ENCODE measurements around the gene TNKS1BP1.
"Not testable (repeated sequence)": the region's sequence is repeated elsewhere in the genome, so short reads cannot be mapped to it uniquely, and the experiment has no call there.

The TNKS1BP1 gene

GRCh38 chr11:57310630-57311086, 14.1 kb downstream of the TNKS1BP1 start:
- no peak for DNase-seq

DNA sequence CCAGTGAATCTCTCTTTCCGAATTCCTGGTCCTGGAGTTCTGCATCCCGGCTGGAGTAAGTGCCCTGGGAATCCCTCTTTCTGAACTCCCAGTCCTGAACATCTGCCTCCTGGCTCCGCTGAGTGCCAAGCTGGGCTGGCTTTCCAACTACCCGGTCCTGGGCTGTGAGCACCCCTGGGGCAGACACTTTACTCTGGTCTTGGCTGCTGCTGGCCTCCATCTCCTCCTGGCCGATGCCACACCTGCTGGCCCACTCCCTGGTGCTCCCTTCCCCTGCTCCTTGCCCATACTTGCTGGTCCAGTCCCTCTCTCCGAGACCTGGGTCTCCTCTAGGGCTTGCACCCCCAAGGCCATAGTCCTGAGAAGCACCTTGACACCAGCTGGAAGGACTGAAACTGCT, 14.7 kb downstream of the TNKS1BP1 start:
- DNase-seq = no peak

DNA sequence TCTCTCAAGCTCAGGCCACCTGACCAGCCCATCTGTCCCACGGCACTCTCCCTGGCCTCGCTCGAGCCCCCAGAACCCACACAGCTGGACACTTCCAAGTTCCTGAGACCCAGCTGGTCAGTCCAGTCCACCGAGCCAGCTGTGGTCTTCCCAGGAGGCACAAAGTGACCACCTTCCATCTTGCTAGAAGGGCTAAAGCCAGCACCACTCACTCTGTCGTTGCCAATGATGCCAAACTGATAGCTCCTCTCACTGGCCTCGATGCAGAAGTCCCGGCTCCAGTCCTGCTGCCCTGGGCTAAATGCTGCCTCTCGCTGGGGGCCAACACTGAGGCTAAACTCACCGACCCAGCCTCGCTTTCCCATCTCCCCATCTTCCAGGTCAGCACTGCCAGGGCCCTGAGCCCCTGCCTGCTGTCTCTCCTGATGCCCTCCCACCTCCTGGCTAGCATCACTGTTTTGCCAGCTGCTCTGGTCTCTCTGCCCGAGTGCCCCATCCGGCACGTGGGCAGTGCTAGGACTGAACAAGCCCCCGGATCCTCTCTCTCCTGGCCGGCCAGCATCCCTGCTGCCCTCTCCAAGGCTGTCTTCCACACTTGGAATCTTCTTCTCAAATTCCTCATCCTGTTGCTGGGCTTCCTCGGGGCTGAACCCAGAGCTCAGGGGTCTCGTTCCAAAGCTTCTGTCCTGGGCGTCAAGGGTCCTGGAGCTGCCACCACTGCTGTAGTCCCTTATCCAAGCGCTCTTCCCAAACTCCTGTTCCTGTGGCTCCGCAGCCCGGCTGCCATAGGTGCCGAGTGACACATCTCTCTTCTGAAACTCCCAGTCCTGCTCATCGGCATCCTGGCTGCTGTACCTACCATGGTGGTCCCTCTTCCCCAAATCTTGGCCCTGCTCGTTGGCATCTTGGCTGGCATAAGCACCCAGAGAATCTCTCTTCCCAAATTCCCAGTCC, 15.4 kb downstream of the TNKS1BP1 start:
- DNase-seq = no peak

GRCh38 chr11:57308426-57309060, 16.2 kb downstream of the TNKS1BP1 start:
- no peak for DNase-seq

GRCh38 chr11:57307666-57308270, 17.0 kb downstream of the TNKS1BP1 start:
- no peak for DNase-seq

DNA sequence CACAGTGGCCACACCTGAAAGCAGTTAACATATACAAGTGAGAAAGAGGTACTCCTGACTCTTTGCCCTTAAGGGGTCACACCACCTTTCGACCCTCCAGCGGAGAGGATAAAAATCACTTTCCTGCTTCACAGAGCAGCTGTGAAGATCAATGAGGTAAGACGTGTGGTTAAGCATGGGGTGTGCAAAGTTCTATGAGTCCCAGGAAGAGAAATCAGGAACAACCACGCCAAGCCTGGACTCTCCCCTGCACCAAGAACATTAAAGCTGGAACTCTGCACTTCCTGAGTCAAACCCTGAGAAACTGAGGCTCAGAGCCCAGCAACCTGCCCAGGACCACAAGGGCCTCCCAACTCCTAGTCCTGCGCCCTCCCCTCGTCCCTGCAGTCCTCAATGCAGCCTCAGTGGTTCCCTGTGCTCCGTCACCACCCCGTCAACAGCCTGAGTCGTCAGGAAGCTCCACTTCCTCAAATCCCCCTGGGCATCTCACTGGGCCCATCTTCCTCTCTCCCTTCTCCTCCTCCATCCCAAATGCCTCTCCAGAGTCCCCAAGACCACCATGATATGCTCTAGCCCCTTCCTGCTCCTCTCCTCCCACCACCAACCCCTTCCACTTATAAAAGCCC, 17.7 kb downstream of the TNKS1BP1 start:
- no peak for DNase-seq

- no peak for DNase-seq
These were observed 18.4 kb downstream of the TNKS1BP1 start for GRCh38 chr11:57306161-57306876.

- DNase-seq = no peak
These were observed 19.2 kb downstream of the TNKS1BP1 start for GRCh38 chr11:57305523-57305922.

- DNase-seq = no peak
These were observed 20.7 kb downstream of the TNKS1BP1 start for GRCh38 chr11:57303990-57304579.

DNA sequence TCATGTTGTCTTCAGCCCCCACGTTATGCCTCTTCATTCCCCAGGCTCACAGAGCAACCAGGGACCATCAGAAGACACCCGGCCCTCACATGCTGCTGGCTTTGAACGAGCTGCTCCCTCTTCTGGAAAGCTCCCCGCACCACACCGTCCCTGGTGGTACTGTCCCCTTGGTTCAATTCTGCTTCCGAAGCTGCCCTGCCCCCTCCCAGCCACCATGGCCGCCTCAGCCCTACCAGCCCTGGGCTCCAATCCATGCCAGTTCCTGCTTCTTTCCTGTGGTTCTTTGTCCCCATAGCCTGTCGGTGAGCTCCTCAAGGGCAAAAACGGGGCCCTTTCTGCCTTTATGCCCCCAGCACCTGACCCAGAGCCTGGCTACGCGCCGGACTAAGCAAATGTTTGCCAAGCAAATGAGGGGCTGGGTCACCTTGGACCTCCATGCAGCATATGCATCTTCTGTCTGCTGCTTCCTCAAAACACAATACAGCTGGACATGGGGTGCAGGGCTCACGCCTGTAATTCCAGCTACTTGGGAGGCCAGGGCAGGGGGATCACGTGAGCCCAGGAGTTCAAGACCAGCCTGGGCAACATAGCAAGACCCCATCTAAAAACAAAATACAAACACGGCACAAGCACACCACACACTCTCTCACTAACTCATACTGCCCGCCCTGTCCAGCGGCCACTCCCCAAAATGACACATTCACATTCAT, 21.3 kb downstream of the TNKS1BP1 start:
- no peak for DNase-seq

DNA sequence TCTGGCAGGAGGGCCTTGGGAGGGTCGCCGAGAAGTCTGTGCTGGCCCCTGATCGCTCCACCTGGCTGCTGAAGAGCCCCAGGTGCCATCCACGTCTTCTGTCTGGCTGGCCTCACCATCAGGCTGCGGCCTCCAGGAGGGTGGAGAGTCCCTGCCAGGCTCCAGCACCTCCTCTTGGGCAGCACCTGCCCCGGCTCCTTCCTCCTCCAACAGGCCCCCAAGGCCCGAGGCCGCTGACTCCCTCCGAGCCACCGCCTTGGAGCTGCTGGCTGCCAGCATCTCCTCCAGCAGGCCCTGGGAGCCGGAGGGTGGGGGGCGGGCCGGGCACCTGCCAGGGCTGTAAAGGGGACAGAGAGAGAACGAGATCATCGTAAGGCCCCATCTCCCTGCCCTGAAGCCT, 22.3 kb downstream of the TNKS1BP1 start:
- no peak for DNase-seq

- DNase-seq = no peak
These were observed 22.9 kb downstream of the TNKS1BP1 start for GRCh38 chr11:57301711-57302423.

GRCh38 chr11:57300785-57301184, 24.0 kb downstream of the TNKS1BP1 start:
- no peak for DNase-seq

DNA sequence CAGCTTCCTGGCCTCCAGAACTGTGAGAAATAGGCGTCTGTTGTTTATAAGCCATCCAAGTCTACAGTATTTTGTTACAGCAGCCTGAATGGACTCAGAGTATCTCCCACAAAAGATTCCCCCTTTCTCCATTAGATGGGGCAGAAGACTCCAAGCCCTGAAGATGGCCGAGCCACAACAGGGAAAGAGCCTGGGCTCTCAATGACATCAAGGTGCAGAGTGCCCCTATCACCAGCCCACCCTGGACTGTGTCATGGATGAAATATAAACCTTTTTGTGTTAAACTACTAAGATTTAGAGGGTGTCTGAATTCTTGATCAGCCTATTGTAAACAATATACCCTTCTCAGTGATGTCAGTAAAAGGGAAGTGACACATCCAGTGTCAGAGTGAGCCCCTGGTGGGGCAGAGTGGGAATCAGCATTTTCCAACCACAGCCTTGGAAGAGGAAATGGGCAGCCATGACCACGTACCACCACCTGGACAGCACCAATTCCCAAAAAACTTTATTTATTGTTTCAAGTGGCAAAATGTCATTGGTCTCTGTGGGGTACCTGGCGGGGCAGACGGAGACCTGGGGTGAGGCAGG, 25.5 kb downstream of the TNKS1BP1 start:
- no peak for DNase-seq

GRCh38 chr11:57297221-57297620, 27.5 kb downstream of the TNKS1BP1 start:
- no peak for DNase-seq

DNA sequence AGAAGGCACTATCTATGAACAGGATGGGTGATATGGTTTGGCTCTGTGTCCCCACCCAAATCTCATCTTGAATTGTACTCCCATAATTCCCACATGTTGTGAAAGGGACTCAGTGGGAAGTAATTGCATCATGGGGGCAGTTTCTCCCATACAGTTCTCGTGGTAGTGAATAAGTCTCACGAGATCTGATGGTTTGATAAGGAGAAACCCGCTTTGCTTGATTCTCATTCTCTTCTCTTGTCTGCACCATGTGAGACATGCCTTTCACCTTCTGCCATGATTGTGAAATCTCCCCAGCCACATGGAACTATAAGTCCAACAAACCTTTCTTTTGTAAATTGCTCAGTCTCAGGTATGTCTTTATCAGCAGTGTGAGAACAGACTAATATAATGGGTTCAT, 28.5 kb downstream of the TNKS1BP1 start:
- not testable (repeated sequence) for DNase-seq

GRCh38 chr11:57294225-57295131, 30.3 kb downstream of the TNKS1BP1 start:
- DNase-seq = no peak

DNA sequence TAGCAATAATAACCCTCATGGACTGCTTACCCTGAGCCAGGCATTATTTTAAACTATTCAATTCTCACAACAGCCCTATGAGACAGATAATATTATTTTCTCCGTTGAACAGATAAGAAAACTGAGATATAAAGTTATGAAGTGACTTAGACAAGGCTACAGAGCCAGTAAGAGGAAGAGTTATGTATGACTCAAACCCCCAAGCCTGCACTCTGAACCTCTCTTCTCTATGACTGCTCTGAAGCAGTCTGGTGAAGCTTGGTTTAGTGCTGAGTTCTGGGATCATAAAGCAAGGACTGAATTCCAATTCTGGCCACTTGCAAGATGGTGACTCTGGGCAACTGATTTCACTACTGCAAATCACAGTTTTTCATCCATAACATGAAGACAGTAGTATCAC, 34.5 kb downstream of the TNKS1BP1 start:
- DNase-seq = no peak
